Measurements from ENCODE around the gene POTEM. TPM values are rescaled to one million over a fixed set of nuclear protein-coding genes. Genes with fewer than 3 reads are reported as not detected.
"Not testable (repeated sequence)": the region's sequence is repeated elsewhere in the genome, so short reads cannot be mapped to it uniquely, and the experiment has no call there.

POTEM gene
- not detected for polyA plus RNA-seq (ENCODE audit: low read depth in 6 of 6)

GRCh38 chr14:18967134-18967533 lies at the start of gene POTEM:
POTEM (plus strand) TSS chr14:18967434; CDS start chr14:18967486, 52 bp downstream.
- not testable (repeated sequence) for H3K27ac Mint-ChIP-seq; ATAC-seq (ENCODE audit: low read depth in 2 of 2); H3K27me3 Mint-ChIP-seq

GRCh38 chr14:18918345-18918744 lies 48.9 kb upstream of the POTEM start:
- H3K27ac Mint-ChIP-seq; H3K27me3 Mint-ChIP-seq; H3K36me3 Mint-ChIP-seq; ATAC-seq (ENCODE audit: low read depth in 2 of 2); H3K4me1 Mint-ChIP-seq; DNase-seq; H3K9me3 Mint-ChIP-seq; H3K4me3 Mint-ChIP-seq: not testable (repeated sequence)

More at GRCh38 chr14:18967134-18967533, at the start of gene POTEM:
- H3K36me3 Mint-ChIP-seq, H3K4me1 Mint-ChIP-seq, H3K4me3 Mint-ChIP-seq, DNase-seq, H3K9me3 Mint-ChIP-seq: not testable (repeated sequence)

GRCh38 chr14:18920052-18920451 lies 47.2 kb upstream of the POTEM start:
- H3K27me3 Mint-ChIP-seq; ATAC-seq (ENCODE audit: low read depth in 2 of 2); H3K9me3 Mint-ChIP-seq; H3K4me1 Mint-ChIP-seq; H3K27ac Mint-ChIP-seq; H3K36me3 Mint-ChIP-seq; DNase-seq; H3K4me3 Mint-ChIP-seq: not testable (repeated sequence)

- H3K4me1 Mint-ChIP-seq; H3K27me3 Mint-ChIP-seq; H3K4me3 Mint-ChIP-seq; H3K9me3 Mint-ChIP-seq; H3K27ac Mint-ChIP-seq; H3K36me3 Mint-ChIP-seq; DNase-seq; ATAC-seq (ENCODE audit: low read depth in 2 of 2): not testable (repeated sequence)
Observed at GRCh38 chr14:18921055-18921701, 46.1 kb upstream of the POTEM start.

GRCh38 chr14:18936848-18937247 lies 30.4 kb upstream of the POTEM start:
- H3K36me3 Mint-ChIP-seq; H3K9me3 Mint-ChIP-seq; H3K27me3 Mint-ChIP-seq; ATAC-seq (ENCODE audit: low read depth in 2 of 2); H3K27ac Mint-ChIP-seq; DNase-seq; H3K4me3 Mint-ChIP-seq; H3K4me1 Mint-ChIP-seq: not testable (repeated sequence)

- not testable (repeated sequence) for H3K4me1 Mint-ChIP-seq; H3K27me3 Mint-ChIP-seq; H3K36me3 Mint-ChIP-seq; DNase-seq; H3K9me3 Mint-ChIP-seq; ATAC-seq (ENCODE audit: low read depth in 2 of 2); H3K4me3 Mint-ChIP-seq; H3K27ac Mint-ChIP-seq
Observed at GRCh38 chr14:18938733-18939132, 28.5 kb upstream of the POTEM start.

GRCh38 chr14:18949939-18950338 lies 17.3 kb upstream of the POTEM start:
- not testable (repeated sequence) for H3K4me3 Mint-ChIP-seq; H3K9me3 Mint-ChIP-seq; H3K27me3 Mint-ChIP-seq; H3K27ac Mint-ChIP-seq; ATAC-seq (ENCODE audit: low read depth in 2 of 2); H3K4me1 Mint-ChIP-seq; DNase-seq; H3K36me3 Mint-ChIP-seq

GRCh38 chr14:18953085-18953484 lies 14.1 kb upstream of the POTEM start:
- not testable (repeated sequence) for DNase-seq; H3K4me1 Mint-ChIP-seq; ATAC-seq (ENCODE audit: low read depth in 2 of 2); H3K36me3 Mint-ChIP-seq; H3K27ac Mint-ChIP-seq; H3K9me3 Mint-ChIP-seq; H3K4me3 Mint-ChIP-seq; H3K27me3 Mint-ChIP-seq

- H3K4me1 Mint-ChIP-seq; H3K9me3 Mint-ChIP-seq; H3K4me3 Mint-ChIP-seq; ATAC-seq (ENCODE audit: low read depth in 2 of 2); DNase-seq; H3K36me3 Mint-ChIP-seq; H3K27me3 Mint-ChIP-seq; H3K27ac Mint-ChIP-seq: not testable (repeated sequence)
Observed at GRCh38 chr14:18955816-18956215, 11.4 kb upstream of the POTEM start.

GRCh38 chr14:18961576-18961975 lies 5.7 kb upstream of the POTEM start:
- not testable (repeated sequence) for H3K27me3 Mint-ChIP-seq; H3K9me3 Mint-ChIP-seq; H3K27ac Mint-ChIP-seq; DNase-seq; ATAC-seq (ENCODE audit: low read depth in 2 of 2); H3K36me3 Mint-ChIP-seq; H3K4me3 Mint-ChIP-seq; H3K4me1 Mint-ChIP-seq

- H3K27ac Mint-ChIP-seq, DNase-seq, H3K4me1 Mint-ChIP-seq, H3K4me3 Mint-ChIP-seq, H3K9me3 Mint-ChIP-seq, H3K36me3 Mint-ChIP-seq, H3K27me3 Mint-ChIP-seq: not testable (repeated sequence)
- peak in 1 of 2 donors; percentile 28 for ATAC-seq (ENCODE audit: low read depth in 2 of 2)
Observed at GRCh38 chr14:18962143-18962542, 5.1 kb upstream of the POTEM start.

GRCh38 chr14:18963276-18963675 lies 4.0 kb upstream of the POTEM start:
- H3K4me3 Mint-ChIP-seq; H3K27me3 Mint-ChIP-seq; DNase-seq; H3K27ac Mint-ChIP-seq; ATAC-seq (ENCODE audit: low read depth in 2 of 2); H3K9me3 Mint-ChIP-seq; H3K36me3 Mint-ChIP-seq; H3K4me1 Mint-ChIP-seq: not testable (repeated sequence)

- not testable (repeated sequence) for H3K27ac Mint-ChIP-seq; DNase-seq; H3K4me3 Mint-ChIP-seq; ATAC-seq (ENCODE audit: low read depth in 2 of 2); H3K36me3 Mint-ChIP-seq; H3K9me3 Mint-ChIP-seq; H3K4me1 Mint-ChIP-seq; H3K27me3 Mint-ChIP-seq
Observed at GRCh38 chr14:18964878-18965277, 2.4 kb upstream of the POTEM start.

GRCh38 chr14:19002566-19002965 lies 35.3 kb downstream of the POTEM start:
- not testable (repeated sequence) for H3K9me3 Mint-ChIP-seq; H3K27me3 Mint-ChIP-seq; DNase-seq; H3K36me3 Mint-ChIP-seq; ATAC-seq (ENCODE audit: low read depth in 2 of 2); H3K4me3 Mint-ChIP-seq; H3K4me1 Mint-ChIP-seq; H3K27ac Mint-ChIP-seq

GRCh38 chr14:19006490-19006889 lies 39.3 kb downstream of the POTEM start:
- not testable (repeated sequence) for ATAC-seq (ENCODE audit: low read depth in 2 of 2); H3K36me3 Mint-ChIP-seq; DNase-seq; H3K9me3 Mint-ChIP-seq; H3K4me1 Mint-ChIP-seq; H3K27me3 Mint-ChIP-seq; H3K4me3 Mint-ChIP-seq; H3K27ac Mint-ChIP-seq

Data from naive B cell (primary cell).